ENCODE results near the gene BMS1. TPM values are rescaled to one million over a fixed set of nuclear protein-coding genes. Genes with fewer than 3 reads are reported as not detected.
"Not testable (repeated sequence)": the region's sequence is repeated elsewhere in the genome, so short reads cannot be mapped to it uniquely, and the experiment has no call there.

The BMS1 gene
- total RNA-seq, 1 experiment from 2014 or later: 32.3 TPM

DNA sequence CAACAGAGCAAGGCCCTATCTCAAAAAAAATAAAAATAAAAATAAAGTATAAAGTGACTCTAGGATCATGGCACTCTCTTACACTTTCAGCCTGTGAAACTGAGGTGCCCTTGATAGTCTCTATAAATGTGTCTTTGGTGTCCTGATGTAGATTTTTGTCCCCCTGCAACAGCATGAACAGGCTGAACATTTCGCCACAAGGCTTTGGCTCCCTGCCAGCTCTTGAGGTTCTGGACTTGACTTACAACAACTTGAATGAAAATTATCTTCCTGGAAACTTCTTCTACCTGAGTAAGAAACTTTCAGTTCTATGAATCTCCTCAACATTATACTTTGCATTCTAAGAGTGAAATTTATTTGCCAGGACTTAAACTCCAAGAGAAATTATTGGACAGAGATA, 48.1 kb upstream of the BMS1 start:
- intact Hi-C loops (cut with micrococcal nuclease; ENCODE audit: unreplicated experiment) (no loop called here), in situ Hi-C loops (cut with HindIII; ENCODE audit: low pct_unique_long_range_greater_than_20kb, low sequenced_read_pairs) (no loop called here)
- Histone ChIP-seq H3K27me3 (ENCODE audit: control insufficient read depth, insufficient read depth, low read length) (peaks cover 10% of the 10 kb centered on the region), H3K4me1 (ENCODE audit: control insufficient read depth, insufficient read depth, low read length) (no peaks in the 10 kb centered on the region), H3K36me3 (ENCODE audit: control insufficient read depth, insufficient read depth, low read length) (no peaks in the 10 kb centered on the region), H3K9me3 (ENCODE audit: control insufficient read depth, insufficient read depth, low read depth, low read length) (no peaks in the 10 kb centered on the region), H3K4me3 (ENCODE audit: low read depth in 2 of 2, low read length in 2 of 2) (no peak overlapping the region), H3K27ac (ENCODE audit: low read length) (no peak overlapping the region)
- DNase-seq (ENCODE audit: low read depth, low spot score) (no peak), ATAC-seq (no peak)
- ChIA-PET CTCF (no interaction called here), POLR2A (no interaction called here)
- TF ChIP-seq TCF7L2 (IDR thresholded peaks at IDR 0.05; ENCODE audit: low read depth, low read length) (no peak), POLR2AphosphoS5 (IDR thresholded peaks at IDR 0.05; ENCODE audit: low read depth, low read length) (no peak), SIN3A (IDR thresholded peaks at IDR 0.05; ENCODE audit: borderline replicate concordance, insufficient read depth, low read depth, low read length) (no peak)
- TF ChIP-seq, protein P1, sequence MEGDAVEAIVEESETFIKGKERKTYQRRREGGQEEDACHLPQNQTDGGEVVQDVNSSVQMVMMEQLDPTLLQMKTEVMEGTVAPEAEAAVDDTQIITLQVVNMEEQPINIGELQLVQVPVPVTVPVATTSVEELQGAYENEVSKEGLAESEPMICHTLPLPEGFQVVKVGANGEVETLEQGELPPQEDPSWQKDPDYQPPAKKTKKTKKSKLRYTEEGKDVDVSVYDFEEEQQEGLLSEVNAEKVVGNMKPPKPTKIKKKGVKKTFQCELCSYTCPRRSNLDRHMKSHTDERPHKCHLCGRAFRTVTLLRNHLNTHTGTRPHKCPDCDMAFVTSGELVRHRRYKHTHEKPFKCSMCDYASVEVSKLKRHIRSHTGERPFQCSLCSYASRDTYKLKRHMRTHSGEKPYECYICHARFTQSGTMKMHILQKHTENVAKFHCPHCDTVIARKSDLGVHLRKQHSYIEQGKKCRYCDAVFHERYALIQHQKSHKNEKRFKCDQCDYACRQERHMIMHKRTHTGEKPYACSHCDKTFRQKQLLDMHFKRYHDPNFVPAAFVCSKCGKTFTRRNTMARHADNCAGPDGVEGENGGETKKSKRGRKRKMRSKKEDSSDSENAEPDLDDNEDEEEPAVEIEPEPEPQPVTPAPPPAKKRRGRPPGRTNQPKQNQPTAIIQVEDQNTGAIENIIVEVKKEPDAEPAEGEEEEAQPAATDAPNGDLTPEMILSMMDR (IDR thresholded peaks at IDR 0.05): no peak
- TF ChIP-seq, protein P2, sequence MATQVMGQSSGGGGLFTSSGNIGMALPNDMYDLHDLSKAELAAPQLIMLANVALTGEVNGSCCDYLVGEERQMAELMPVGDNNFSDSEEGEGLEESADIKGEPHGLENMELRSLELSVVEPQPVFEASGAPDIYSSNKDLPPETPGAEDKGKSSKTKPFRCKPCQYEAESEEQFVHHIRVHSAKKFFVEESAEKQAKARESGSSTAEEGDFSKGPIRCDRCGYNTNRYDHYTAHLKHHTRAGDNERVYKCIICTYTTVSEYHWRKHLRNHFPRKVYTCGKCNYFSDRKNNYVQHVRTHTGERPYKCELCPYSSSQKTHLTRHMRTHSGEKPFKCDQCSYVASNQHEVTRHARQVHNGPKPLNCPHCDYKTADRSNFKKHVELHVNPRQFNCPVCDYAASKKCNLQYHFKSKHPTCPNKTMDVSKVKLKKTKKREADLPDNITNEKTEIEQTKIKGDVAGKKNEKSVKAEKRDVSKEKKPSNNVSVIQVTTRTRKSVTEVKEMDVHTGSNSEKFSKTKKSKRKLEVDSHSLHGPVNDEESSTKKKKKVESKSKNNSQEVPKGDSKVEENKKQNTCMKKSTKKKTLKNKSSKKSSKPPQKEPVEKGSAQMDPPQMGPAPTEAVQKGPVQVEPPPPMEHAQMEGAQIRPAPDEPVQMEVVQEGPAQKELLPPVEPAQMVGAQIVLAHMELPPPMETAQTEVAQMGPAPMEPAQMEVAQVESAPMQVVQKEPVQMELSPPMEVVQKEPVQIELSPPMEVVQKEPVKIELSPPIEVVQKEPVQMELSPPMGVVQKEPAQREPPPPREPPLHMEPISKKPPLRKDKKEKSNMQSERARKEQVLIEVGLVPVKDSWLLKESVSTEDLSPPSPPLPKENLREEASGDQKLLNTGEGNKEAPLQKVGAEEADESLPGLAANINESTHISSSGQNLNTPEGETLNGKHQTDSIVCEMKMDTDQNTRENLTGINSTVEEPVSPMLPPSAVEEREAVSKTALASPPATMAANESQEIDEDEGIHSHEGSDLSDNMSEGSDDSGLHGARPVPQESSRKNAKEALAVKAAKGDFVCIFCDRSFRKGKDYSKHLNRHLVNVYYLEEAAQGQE (IDR thresholded peaks at IDR 0.05; ENCODE audit: insufficient read depth in 1 of 2, low read depth in 2 of 2, low read length in 1 of 2): no peak
- no TSS peak for BruUV-seq (replicated peaks)

DNA sequence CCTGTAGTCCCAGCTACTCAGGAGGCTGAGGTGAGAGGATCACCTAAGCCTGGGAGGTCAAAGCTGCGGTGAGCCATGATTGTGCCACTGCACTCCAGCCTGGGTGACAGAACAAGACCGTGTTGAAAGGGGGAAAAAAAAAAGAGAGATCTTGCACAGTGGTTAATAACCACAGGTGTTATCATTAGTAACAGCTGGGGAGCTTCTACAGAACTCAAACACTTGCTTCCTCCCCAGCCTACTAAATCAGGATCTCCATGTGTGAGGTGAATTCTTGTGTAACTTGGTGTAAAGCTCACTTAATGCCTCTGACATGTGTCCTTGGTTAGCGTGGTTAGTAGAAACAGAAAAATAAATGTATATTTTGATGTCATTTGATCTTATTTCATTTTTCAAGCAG, 43.9 kb upstream of the BMS1 start:
- ChIA-PET POLR2A (no interaction called here), CTCF (no interaction called here)
- H3K9me3 ChIP-seq (ENCODE audit: control insufficient read depth, insufficient read depth, low read depth, low read length): peaks cover 11% of the 10 kb centered on the region; the same call in 1 of the 2 replicates
- TF ChIP-seq, protein P2 (IDR thresholded peaks at IDR 0.05; ENCODE audit: insufficient read depth in 1 of 2, low read depth in 2 of 2, low read length in 1 of 2): no peak
- TF ChIP-seq TCF7L2 (IDR thresholded peaks at IDR 0.05; ENCODE audit: low read depth, low read length) (no peak), POLR2AphosphoS5 (IDR thresholded peaks at IDR 0.05; ENCODE audit: low read depth, low read length) (no peak), SIN3A (IDR thresholded peaks at IDR 0.05; ENCODE audit: borderline replicate concordance, insufficient read depth, low read depth, low read length) (no peak)
- TF ChIP-seq, protein P1 (IDR thresholded peaks at IDR 0.05): no peak
- no peak overlapping the region for H3K27ac ChIP-seq (ENCODE audit: low read length)
- ATAC-seq (no peak), DNase-seq (ENCODE audit: low read depth, low spot score) (no peak)
- BruUV-seq (replicated peaks): no TSS peak
- no peaks in the 10 kb centered on the region for H3K36me3 ChIP-seq (ENCODE audit: control insufficient read depth, insufficient read depth, low read length)
- H3K4me3 ChIP-seq (ENCODE audit: low read depth in 2 of 2, low read length in 2 of 2): no peak overlapping the region
- peaks cover 10% of the 10 kb centered on the region for H3K27me3 ChIP-seq (ENCODE audit: control insufficient read depth, insufficient read depth, low read length)
- in situ Hi-C loops (cut with HindIII; ENCODE audit: low pct_unique_long_range_greater_than_20kb, low sequenced_read_pairs): no loop called here
- intact Hi-C loops (cut with micrococcal nuclease; ENCODE audit: unreplicated experiment): no loop called here
- H3K4me1 ChIP-seq (ENCODE audit: control insufficient read depth, insufficient read depth, low read length): no peaks in the 10 kb centered on the region

- CTCF ChIA-PET; H3K27ac ChIP-seq (ENCODE audit: low read length); BruUV-seq (replicated peaks); H3K27me3 ChIP-seq (ENCODE audit: control insufficient read depth, insufficient read depth, low read length); H3K4me1 ChIP-seq (ENCODE audit: control insufficient read depth, insufficient read depth, low read length); intact Hi-C loops (cut with micrococcal nuclease; ENCODE audit: unreplicated experiment); ATAC-seq; DNase-seq (ENCODE audit: low read depth, low spot score); H3K4me3 ChIP-seq (ENCODE audit: low read depth in 2 of 2, low read length in 2 of 2); H3K36me3 ChIP-seq (ENCODE audit: control insufficient read depth, insufficient read depth, low read length); in situ Hi-C loops (cut with HindIII; ENCODE audit: low pct_unique_long_range_greater_than_20kb, low sequenced_read_pairs): not testable (repeated sequence)
- H3K9me3 ChIP-seq (ENCODE audit: control insufficient read depth, insufficient read depth, low read depth, low read length): peaks cover 11% of the 10 kb centered on the region; the same call in 1 of the 2 replicates
- POLR2A ChIA-PET: interaction anchor here (0.6 kb wide), 1 partner anchor 13 kb away, joined by 3 read pairs; no protein-coding TSS in a partner anchor
Observed at GRCh38 chr10:42741536-42741935, 41.1 kb upstream of the BMS1 start.
